Kidney (tissue), 14 donors: ENCODE measurements around the gene CCDC8. TPM values are rescaled to one million over a fixed set of nuclear protein-coding genes. Genes with fewer than 3 reads are reported as not detected.
"Not testable (repeated sequence)": the region's sequence is repeated elsewhere in the genome, so short reads cannot be mapped to it uniquely, and the experiment has no call there.

Experiments used
- DNase-seq, 5 donors: peaks; one replicate each; pipeline ENCODE4 v3.0.0-alpha.2; 2013 to 2020
- FAIRE-seq: peaks from 2 replicates; lab custom pipeline; 2012; peaks lifted over from hg19 to GRCh38; lab: Jason Lieb, UNC
- H3K27ac ChIP-seq, 2 donors: one replicate each; pipeline ENCODE4 v1.7.0; 2013; ENCODE audit warnings: low read depth in 2 of 2, low read length in 2 of 2, inconsistent platforms in 1 of 2
- H3K27me3 ChIP-seq: one replicate; pipeline ENCODE4 v1.7.1; 2013; ENCODE audit warnings: low read length, inconsistent platforms; ENCODE audit not compliant: control insufficient read depth, insufficient read depth
- H3K36me3 ChIP-seq, 3 donors: one replicate each; pipeline versions ENCODE4 v1.7.0 to v1.7.1; 2013; ENCODE audit warnings: low read length in 3 of 3, control low read depth in 1 of 3, inconsistent platforms in 1 of 3; ENCODE audit not compliant: insufficient read depth in 3 of 3, control insufficient read depth in 2 of 3
- H3K4me1 ChIP-seq, 3 donors: one replicate each; pipeline versions ENCODE4 v1.7.0 to v1.7.1; 2013; ENCODE audit warnings: low read length in 3 of 3, inconsistent platforms in 1 of 3, low read depth in 1 of 3; ENCODE audit not compliant: control insufficient read depth in 2 of 3, insufficient read depth in 2 of 3
- H3K4me3 ChIP-seq, 3 donors: one replicate each; pipeline versions ENCODE4 v1.7.0 to v1.8.1; 2013; ENCODE audit warnings: low read length in 3 of 3, control low read depth in 1 of 3, inconsistent platforms in 1 of 3
- H3K9ac ChIP-seq, 3 donors: one replicate each; pipeline versions ENCODE4 v1.7.0 to v1.7.1; 2013; ENCODE audit warnings: low read length in 3 of 3, control low read depth in 1 of 3, inconsistent platforms in 1 of 3
- H3K9me3 ChIP-seq, 3 donors: one replicate each; pipeline versions ENCODE4 v1.7.0 to v1.7.1; 2013; ENCODE audit warnings: low read length in 3 of 3, control low read depth in 1 of 3, inconsistent platforms in 1 of 3; ENCODE audit not compliant: control insufficient read depth in 2 of 3, insufficient read depth in 1 of 3
- intact Hi-C: fragments of 100-400 bp; cut with DNase I; formaldehyde crosslinking; loops from one replicate; pipeline ENCODE4 v1.11.1; 2022
- polyA plus RNA-seq: library from polyadenylated mRNA; stranded (reverse); fragments of 350-450 nt; fragmentation: Illumina TruSeq; extraction: RNeasy Lipid Tissue Mini Kit (QIAGEN cat#74804); gene quantifications from one replicate; pipeline ENCODE4 v1.2.3, GENCODE V29; 2014; ENCODE audit warnings: low read depth, low replicate concordance; ENCODE audit not compliant: insufficient read depth
- total RNA-seq: library from RNA; stranded (reverse); fragmentation: NEBNext Ultra II Directional; extraction: Animal tissue kit (Norgen Biotek cat#: 25700); gene quantifications from one replicate; pipeline ENCODE4 v1.2.1, GENCODE V29; 2021
- TF ChIP-seq, protein P1 (sequence below): IDR thresholded peaks from 3 replicates; pipeline ENCODE4 v1.5.1; 2012; ENCODE audit warnings: mild to moderate bottlenecking, moderate library complexity, borderline replicate concordance; ENCODE audit not compliant: insufficient read depth; ENCODE audit errors: extremely low read depth
- donor health status: control.
- donor health status: control.
- donor health status: control.
- donor health status: control.
- donor health status: control.
- donor health status: DM: yes; HTN: yes; CAD: no.
- donor health status: Normal renal cell carcinoma (clear cell type).

Gene CCDC8
- total and polyA plus RNA-seq, 2 donors from 2014 or later: 18.9 to 21.0 TPM

DNA sequence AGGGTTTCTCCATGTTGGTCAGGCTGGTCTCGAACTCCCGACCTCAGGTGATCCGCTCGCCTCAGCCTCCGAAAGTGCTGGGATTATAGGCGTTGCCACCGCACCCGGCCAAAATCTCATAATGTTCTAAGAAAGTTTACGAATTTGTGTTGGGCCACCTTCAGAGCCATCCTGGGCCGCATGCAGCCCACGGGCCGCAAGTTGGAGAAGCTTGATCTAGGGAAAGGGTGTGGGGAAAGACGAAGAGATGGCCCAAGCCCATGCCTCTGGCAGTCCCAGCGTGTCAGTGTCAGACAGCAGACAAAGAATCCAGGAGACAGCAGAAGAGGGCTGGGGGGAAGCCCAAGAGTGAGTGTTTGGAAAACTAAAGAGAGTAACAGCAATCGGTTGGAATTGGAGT, 32.7 kb upstream of the CCDC8 start:
- no peak for FAIRE-seq
- H3K27me3 ChIP-seq: no peaks in the 10 kb centered on the region
- intact Hi-C loops: no loop called here

GRCh38 chr19:46442808-46443450, 29.6 kb upstream of the CCDC8 start:
- Histone ChIP-seq H3K4me1 (no peaks in the 10 kb centered on the region), H3K9me3 (no peaks in the 10 kb centered on the region), H3K4me3 (no peak overlapping the region), H3K27ac (no peak overlapping the region), H3K9ac (no peak overlapping the region), H3K27me3 (no peaks in the 10 kb centered on the region), H3K36me3 (no peaks in the 10 kb centered on the region)
- FAIRE-seq (no peak), DNase-seq (no peak)
- intact Hi-C loops: no loop called here
- TF ChIP-seq, protein P1, sequence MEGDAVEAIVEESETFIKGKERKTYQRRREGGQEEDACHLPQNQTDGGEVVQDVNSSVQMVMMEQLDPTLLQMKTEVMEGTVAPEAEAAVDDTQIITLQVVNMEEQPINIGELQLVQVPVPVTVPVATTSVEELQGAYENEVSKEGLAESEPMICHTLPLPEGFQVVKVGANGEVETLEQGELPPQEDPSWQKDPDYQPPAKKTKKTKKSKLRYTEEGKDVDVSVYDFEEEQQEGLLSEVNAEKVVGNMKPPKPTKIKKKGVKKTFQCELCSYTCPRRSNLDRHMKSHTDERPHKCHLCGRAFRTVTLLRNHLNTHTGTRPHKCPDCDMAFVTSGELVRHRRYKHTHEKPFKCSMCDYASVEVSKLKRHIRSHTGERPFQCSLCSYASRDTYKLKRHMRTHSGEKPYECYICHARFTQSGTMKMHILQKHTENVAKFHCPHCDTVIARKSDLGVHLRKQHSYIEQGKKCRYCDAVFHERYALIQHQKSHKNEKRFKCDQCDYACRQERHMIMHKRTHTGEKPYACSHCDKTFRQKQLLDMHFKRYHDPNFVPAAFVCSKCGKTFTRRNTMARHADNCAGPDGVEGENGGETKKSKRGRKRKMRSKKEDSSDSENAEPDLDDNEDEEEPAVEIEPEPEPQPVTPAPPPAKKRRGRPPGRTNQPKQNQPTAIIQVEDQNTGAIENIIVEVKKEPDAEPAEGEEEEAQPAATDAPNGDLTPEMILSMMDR: no peak

More for the DNA sequence above, 32.7 kb upstream of the CCDC8 start:
- TF ChIP-seq, protein P1: no peak
- no peaks in the 10 kb centered on the region for H3K4me1 ChIP-seq
- H3K9me3 ChIP-seq: no peaks in the 10 kb centered on the region
- H3K4me3 ChIP-seq: no peak overlapping the region
- H3K9ac ChIP-seq: no peak overlapping the region
- no peak for DNase-seq
- no peaks in the 10 kb centered on the region for H3K36me3 ChIP-seq
- H3K27ac ChIP-seq: no peak overlapping the region

DNA sequence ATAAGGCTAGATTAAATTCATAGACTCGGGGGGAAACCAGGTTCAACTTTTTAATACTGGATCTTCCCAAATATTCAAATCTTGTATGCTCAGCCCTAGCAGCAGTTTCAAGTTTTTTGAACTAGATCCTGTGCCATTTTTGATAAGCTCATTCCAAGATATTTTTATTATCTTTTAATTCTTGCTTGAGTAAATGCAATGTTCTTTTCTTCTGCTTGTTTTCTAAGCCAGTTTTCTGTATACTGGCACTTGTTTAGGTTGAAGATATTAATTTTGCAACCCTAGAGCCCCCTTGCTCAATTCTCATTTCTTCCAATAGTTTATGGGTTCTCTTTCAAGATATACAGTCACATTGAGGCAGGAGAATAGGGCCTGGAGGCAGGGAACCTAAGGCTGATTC, 28.5 kb upstream of the CCDC8 start:
- intact Hi-C loops: no loop called here
- Histone ChIP-seq H3K27me3 (no peaks in the 10 kb centered on the region), H3K4me1 (no peaks in the 10 kb centered on the region), H3K9ac (no peak overlapping the region), H3K9me3 (no peaks in the 10 kb centered on the region), H3K36me3 (no peaks in the 10 kb centered on the region), H3K4me3 (no peak overlapping the region), H3K27ac (no peak overlapping the region)
- DNase-seq (no peak), FAIRE-seq (no peak)
- TF ChIP-seq, protein P1: no peak

DNA sequence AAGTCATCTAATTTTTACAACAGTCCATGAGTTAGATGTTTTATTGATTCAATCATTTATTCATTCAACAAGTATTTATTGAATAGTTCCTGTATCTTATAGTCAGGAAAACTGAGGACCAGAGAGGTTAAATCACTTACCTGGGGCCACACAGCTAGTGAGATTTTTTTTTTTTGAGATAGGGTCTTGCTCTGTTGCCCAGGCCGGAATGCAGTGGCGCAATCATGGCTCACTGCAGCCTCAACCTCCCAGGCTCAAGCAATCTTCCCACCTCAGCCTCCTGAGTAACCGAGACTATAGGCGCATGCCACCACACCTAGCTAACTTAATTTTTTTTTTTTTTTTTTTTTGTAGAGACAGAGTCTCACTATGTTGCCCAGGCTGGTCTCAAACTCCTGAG, 22.3 kb upstream of the CCDC8 start:
- H3K4me3 ChIP-seq, DNase-seq, H3K27ac ChIP-seq, H3K27me3 ChIP-seq, H3K36me3 ChIP-seq, H3K9ac ChIP-seq, H3K9me3 ChIP-seq, FAIRE-seq, intact Hi-C loops, H3K4me1 ChIP-seq: not testable (repeated sequence)
